ENCODE data around the gene ATP11B.

The ATP11B gene

DNA sequence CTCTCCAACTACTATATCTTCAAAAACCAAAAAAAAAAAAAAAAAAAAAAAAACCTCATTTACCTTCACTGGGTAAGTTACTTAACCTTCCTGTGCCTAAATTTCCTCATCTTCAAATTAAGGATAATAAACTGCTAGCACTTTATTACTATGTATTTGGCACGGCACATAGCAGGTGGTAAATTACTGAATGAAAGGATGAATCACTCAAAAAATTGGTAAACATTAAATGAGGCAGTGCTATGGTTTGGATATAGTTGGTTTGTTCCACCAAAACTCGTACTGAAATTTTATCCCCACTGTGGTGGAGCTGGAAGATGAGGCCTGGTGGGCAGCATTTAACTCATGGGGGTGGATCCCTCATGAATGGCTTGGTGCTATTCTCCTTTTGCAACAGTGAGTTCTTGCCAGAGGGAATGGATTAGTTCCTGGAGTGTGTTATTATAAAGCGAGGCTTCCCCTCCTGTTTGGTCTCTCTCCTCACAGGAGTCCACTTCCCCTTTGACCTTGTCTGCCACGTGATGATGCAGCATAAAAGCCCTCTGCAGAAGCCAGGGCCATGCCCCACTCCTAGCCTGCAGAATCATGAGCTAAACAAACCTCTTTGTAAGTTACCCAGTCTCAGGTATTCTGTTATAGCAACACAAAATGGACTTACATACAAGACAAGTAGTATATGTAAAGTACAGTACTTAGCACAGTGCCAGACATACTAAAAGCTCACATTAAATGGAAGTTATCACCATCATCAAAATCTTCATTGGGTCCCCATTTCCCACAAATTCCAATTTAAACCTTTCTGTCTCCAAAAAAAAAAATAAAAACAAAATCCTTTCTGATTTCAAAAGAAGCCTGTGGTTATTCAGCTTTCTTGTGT is 166.4 kb downstream of the ATP11B start:
- no peak for DNase-seq

GRCh38 chr3:182962166-182962565 is 168.9 kb downstream of the ATP11B start:
- DNase-seq: no peak

- DNase-seq: no peak
These were observed 170.9 kb downstream of the ATP11B start for GRCh38 chr3:182964179-182964578.

DNA sequence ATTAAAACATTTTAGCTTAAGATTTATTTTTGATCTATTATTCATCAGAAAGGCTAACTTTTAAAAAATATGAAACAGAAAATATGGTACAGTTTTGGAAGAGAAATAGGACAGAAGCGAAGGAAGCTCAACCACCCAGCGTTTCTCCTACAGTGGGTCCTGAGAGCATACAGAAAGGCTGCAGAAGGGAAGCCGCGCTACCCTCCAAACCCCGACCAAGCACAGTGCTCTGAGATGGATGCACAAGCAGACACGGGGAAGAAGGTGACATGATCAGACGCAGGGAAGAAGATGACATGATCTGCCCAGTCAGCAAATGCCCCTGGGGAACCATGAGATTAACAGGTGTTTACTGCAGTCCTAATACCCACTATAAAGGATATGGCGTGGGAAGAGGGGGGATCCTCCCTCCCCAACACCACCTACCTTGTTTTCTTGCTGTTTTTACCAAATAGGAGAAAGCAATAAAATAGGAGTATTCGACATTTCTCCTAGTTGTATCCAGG is 172.6 kb downstream of the ATP11B start:
- no peak for DNase-seq

- no peak for DNase-seq
These were observed 174.2 kb downstream of the ATP11B start for GRCh38 chr3:182967218-182968204.

- no peak for DNase-seq
These were observed 176.0 kb downstream of the ATP11B start for GRCh38 chr3:182969277-182969676.

DNA sequence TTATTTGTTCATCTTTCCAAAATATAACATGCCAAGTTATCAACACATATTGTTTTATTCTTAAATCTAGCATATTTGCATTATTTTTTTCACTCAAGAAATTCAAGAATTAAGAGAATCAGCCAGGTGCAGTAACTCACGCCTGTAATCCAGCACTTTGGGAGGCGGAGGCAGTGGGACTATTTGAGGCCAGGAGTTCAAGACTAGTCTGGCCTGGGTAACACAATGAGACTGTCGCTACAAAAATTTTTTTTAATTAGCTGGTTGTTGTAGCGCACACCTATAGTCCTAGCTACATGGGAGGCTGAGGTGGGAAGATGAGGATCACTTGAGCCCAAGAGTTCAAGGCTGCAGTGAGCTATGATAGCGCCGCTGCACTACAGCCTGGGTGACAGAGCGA is 176.5 kb downstream of the ATP11B start:
- DNase-seq: no peak

DNA sequence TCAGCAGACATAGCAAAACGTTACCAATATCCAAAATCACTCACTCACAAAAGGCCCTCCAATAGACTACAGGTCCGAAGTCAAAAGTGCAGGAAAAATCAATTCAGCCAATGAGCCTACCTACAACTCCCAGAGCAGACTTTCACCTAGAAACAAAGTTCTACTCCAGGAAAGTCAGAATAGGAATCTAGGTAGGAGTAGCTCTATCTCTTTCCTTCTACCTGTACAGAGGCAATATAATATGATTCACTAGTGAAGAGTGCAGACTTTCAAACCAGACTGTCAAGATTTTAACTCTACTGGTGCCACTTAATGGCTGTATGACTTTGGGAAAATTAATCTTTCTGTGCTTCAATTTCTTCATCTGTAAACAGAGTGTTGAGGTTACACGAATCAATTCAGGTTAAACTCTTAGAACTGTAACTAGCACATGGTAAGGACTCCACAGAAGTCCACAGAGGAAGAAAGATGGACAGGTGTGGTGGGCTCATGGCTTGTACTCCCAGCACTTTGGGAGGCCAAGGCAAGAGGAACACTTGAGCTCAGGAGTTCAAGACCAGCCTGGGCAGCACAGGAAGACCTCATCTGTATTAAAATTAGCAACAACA is 177.6 kb downstream of the ATP11B start:
- DNase-seq: no peak

Measured in GOT3 (cell line).